HepG2 (cell line): Measurements from ENCODE around the gene EPB41L1. TPM values are rescaled to one million over a fixed set of nuclear protein-coding genes. Genes with fewer than 3 reads are reported as not detected.

Source experiments
- ATAC-seq: fragments of 200-7000 bp; cut with Tn5 transposase; 3 replicates; pipeline ENCODE4 v1.9.1; 2020; ENCODE audit warnings: mild to moderate bottlenecking, moderate library complexity
- BruUV-seq: library from RNA; stranded (reverse); fragments of 400-500 nt; replicated peaks from 2 replicates; lab custom pipeline; 2021; lab: Mats Ljungman, UMichigan
- CTCF ChIA-PET: fragments of 300-600 bp; formaldehyde crosslinking; extraction: SDS; loops from one replicate; lab custom pipeline; 2021; ENCODE audit warnings: low total read pairs, inconsistent platforms, low intra/inter-chr PET ratio; lab: Yijun Ruan, JAX
- POLR2A ChIA-PET: fragments of 350-600 bp; sonication (Branson Sonifier 250); formaldehyde crosslinking; loops from one replicate; lab custom pipeline; 2020; ENCODE audit warnings: antibody characterized with exemption, inconsistent platforms; lab: Yijun Ruan, JAX
- DNase-seq: peaks from one replicate; pipeline ENCODE4 v3.0.0-alpha.2; 2015; ENCODE audit warnings: low spot score
- FAIRE-seq: peaks from 3 replicates; lab custom pipeline; 2011; peaks lifted over from hg19 to GRCh38; lab: Jason Lieb, UNC
- H2AFZ ChIP-seq: one replicate; pipeline ENCODE4 v1.6.1; 2011; ENCODE audit warnings: low read length, inconsistent platforms
- H3K27ac ChIP-seq: fragments of 300-600 bp; 3 replicates; pipeline ENCODE4 v1.8.0; 2011; ENCODE audit warnings: mixed run types, mild to moderate bottlenecking, mixed read lengths, low read length, inconsistent platforms; ENCODE audit not compliant: insufficient read depth; ENCODE audit errors: extremely low read length
- H3K27me3 ChIP-seq, 2 experiments: fragments of 200-600 bp in 1 of 2; 2 replicates in 1 of 2; 3 replicates in 1 of 2; pipeline versions ENCODE4 v1.6.0 to v1.8.0; 2011; ENCODE audit warnings: low read length in 2 of 2, mild to moderate bottlenecking in 2 of 2, moderate library complexity in 2 of 2, inconsistent platforms in 1 of 2; ENCODE audit not compliant: insufficient read depth in 2 of 2, control insufficient read depth in 1 of 2
- H3K36me3 ChIP-seq, 2 experiments: fragments of 200-600 bp in 1 of 2; replicated peaks in 1 of 2; 2 replicates in 1 of 2; 3 replicates in 1 of 2; pipeline versions ENCODE4 v1.5.1 to v1.8.0; 2011; ENCODE audit warnings: low read length in 2 of 2, inconsistent platforms in 1 of 2; ENCODE audit not compliant: insufficient read depth in 2 of 2, control insufficient read depth in 1 of 2
- H3K4me1 ChIP-seq: 2 replicates; pipeline ENCODE4 v1.5.1; 2012; ENCODE audit warnings: low read length, inconsistent platforms; ENCODE audit not compliant: insufficient read depth
- H3K4me2 ChIP-seq: 2 replicates; pipeline ENCODE4 v1.6.0; 2011; ENCODE audit warnings: low read depth, low read length, inconsistent platforms
- H3K4me3 ChIP-seq, 3 experiments: fragments of 200-600 bp in 1 of 3; sonication (generic), shearing (Covaris generic) in 1 of 3; replicated peaks in 1 of 3; 2 replicates each; pipeline ENCODE4 v1.5.1; 2011 to 2016; ENCODE audit warnings: low read length in 3 of 3, inconsistent platforms in 2 of 3, low read depth in 2 of 3, mild to moderate bottlenecking in 2 of 3, control low read depth in 1 of 3, mixed read lengths in 1 of 3; ENCODE audit not compliant: insufficient read depth in 1 of 3
- H3K79me2 ChIP-seq: one replicate; pipeline ENCODE4 v1.6.1; 2011; ENCODE audit warnings: low read length, inconsistent platforms; ENCODE audit not compliant: insufficient read depth
- H3K9ac ChIP-seq: 2 replicates; pipeline ENCODE4 v1.6.0; 2011; ENCODE audit warnings: mild to moderate bottlenecking, low read depth, low read length, inconsistent platforms; ENCODE audit not compliant: insufficient read depth
- H3K9me3 ChIP-seq: 2 replicates; pipeline ENCODE4 v1.5.1; 2012; ENCODE audit warnings: mild to moderate bottlenecking, low read length
- H4K20me1 ChIP-seq: 2 replicates; pipeline ENCODE4 v1.6.0; 2011; ENCODE audit warnings: inconsistent platforms, mild to moderate bottlenecking, low read length, moderate library complexity; ENCODE audit not compliant: insufficient read depth
- ARNTL ChIP-seq: sonication (generic); formaldehyde crosslinking; IDR thresholded peaks from 2 replicates; pipeline ENCODE4 v1.4.0; 2020; ENCODE audit warnings: mild to moderate bottlenecking, missing genetic modification reagents
- CCAR2 ChIP-seq: fragments of 200-400 bp; formaldehyde crosslinking; optimal IDR thresholded peaks from 2 replicates; pipeline ENCODE3; 2018; ENCODE audit warnings: low read depth, mild to moderate bottlenecking, low read length, moderate library complexity
- CHCHD3 ChIP-seq: sonication (generic); formaldehyde crosslinking; IDR thresholded peaks from 2 replicates; pipeline ENCODE4 v1.8.0; 2022; ENCODE audit warnings: mild to moderate bottlenecking, missing genetic modification reagents, moderate library complexity
- CREB3 ChIP-seq: sonication (generic); formaldehyde crosslinking; IDR thresholded peaks from 2 replicates; pipeline ENCODE4 v1.5.0; 2020; ENCODE audit warnings: missing genetic modification reagents
- E2F2 ChIP-seq: sonication (generic); formaldehyde crosslinking; IDR thresholded peaks from 2 replicates; pipeline ENCODE4 v1.4.0; 2020; ENCODE audit warnings: missing genetic modification reagents, borderline replicate concordance
- FOXA3 ChIP-seq: IDR thresholded peaks from 2 replicates; pipeline ENCODE4 v1.6.1; 2016; ENCODE audit warnings: missing genetic modification reagents, missing compliant biosample characterization
- FOXC1 ChIP-seq: sonication (generic); formaldehyde crosslinking; IDR thresholded peaks from 2 replicates; pipeline ENCODE4 v1.8.0; 2022; ENCODE audit warnings: mild to moderate bottlenecking, missing genetic modification reagents, borderline replicate concordance
- HBP1 ChIP-seq: IDR thresholded peaks from 2 replicates; pipeline ENCODE4 v1.6.1; 2016; ENCODE audit warnings: low read depth, control low read depth
- HDAC6 ChIP-seq: fragments of 200-600 bp; sonication (generic); IDR thresholded peaks from 2 replicates; pipeline ENCODE4 v1.7.0; 2017; ENCODE audit warnings: mild to moderate bottlenecking, antibody characterized with exemption, low read length, low read depth
- RCOR2 ChIP-seq: IDR thresholded peaks from 2 replicates; pipeline ENCODE4 v1.6.1; 2016; ENCODE audit warnings: missing biosample characterization, missing genetic modification reagents
- SIX1 ChIP-seq: sonication (generic); formaldehyde crosslinking; IDR thresholded peaks from 2 replicates; pipeline ENCODE4 v1.4.0; 2020; ENCODE audit warnings: missing genetic modification reagents, borderline replicate concordance
- YY1 ChIP-seq: IDR thresholded peaks from 2 replicates; pipeline ENCODE4 v1.6.1; 2011; ENCODE audit warnings: low read length, low read depth, moderate library complexity, mild to moderate bottlenecking; ENCODE audit not compliant: insufficient read depth, insufficient replicate concordance
- ZBTB42 ChIP-seq: sonication (generic); formaldehyde crosslinking; IDR thresholded peaks from 2 replicates; pipeline ENCODE4 v1.5.0; 2020; ENCODE audit warnings: mild to moderate bottlenecking, missing genetic modification reagents
- ZKSCAN5 ChIP-seq: sonication (generic); formaldehyde crosslinking; IDR thresholded peaks from 2 replicates; pipeline ENCODE4 v1.5.1; 2020; ENCODE audit warnings: mild to moderate bottlenecking, missing genetic modification reagents
- ZMYM2 ChIP-seq: sonication (generic); formaldehyde crosslinking; IDR thresholded peaks from 2 replicates; pipeline ENCODE4 v1.8.0; 2022; ENCODE audit warnings: mild to moderate bottlenecking, missing genetic modification reagents
- ZMYM3 ChIP-seq: sonication (generic); formaldehyde crosslinking; IDR thresholded peaks from 2 replicates; pipeline ENCODE4 v1.5.1; 2020; ENCODE audit warnings: mild to moderate bottlenecking, missing genetic modification reagents
- ZNF121 ChIP-seq: sonication (generic); formaldehyde crosslinking; IDR thresholded peaks from 2 replicates; pipeline ENCODE4 v1.5.0; 2020; ENCODE audit warnings: mild to moderate bottlenecking, missing genetic modification reagents
- ZNF296 ChIP-seq: sonication (generic); formaldehyde crosslinking; conservative IDR thresholded peaks from 2 replicates; pipeline ENCODE4 v1.5.0; 2020; ENCODE audit warnings: mild to moderate bottlenecking, missing genetic modification reagents
- ZNF367 ChIP-seq: sonication (generic); formaldehyde crosslinking; IDR thresholded peaks from 2 replicates; pipeline ENCODE4 v1.4.0; 2020; ENCODE audit warnings: missing genetic modification reagents, borderline replicate concordance
- ZNF484 ChIP-seq: sonication (generic); formaldehyde crosslinking; IDR thresholded peaks from 2 replicates; pipeline ENCODE4 v1.5.1; 2020; ENCODE audit warnings: mild to moderate bottlenecking, low read depth, missing genetic modification reagents, borderline replicate concordance
- ZNF7 ChIP-seq: IDR thresholded peaks from 2 replicates; pipeline ENCODE4 v1.6.1; 2016; ENCODE audit warnings: missing biosample characterization, missing genetic modification reagents
- WGBS: methylation state at CpG from one replicate; pipeline ENCODE4 v1.1.6; 2017; ENCODE audit warnings: low lambda C conversion rate; 5-methylcytosine and 5-hydroxymethylcytosine counted together
- in situ Hi-C: cut with HindIII; loops from 2 replicates; pipeline ENCODE4 v1.10.0; 2017; ENCODE audit warnings: low pct_unique_long_range_greater_than_20kb; ENCODE audit not compliant: extremely low pct_ligation_motif_present
- intact Hi-C: fragments of 100-400 bp; cut with micrococcal nuclease; formaldehyde crosslinking; loops from one replicate; pipeline ENCODE4 v1.10.0; 2022; ENCODE audit not compliant: unreplicated experiment
- polyA plus RNA-seq, 8 experiments: library from polyadenylated mRNA; depleted of rRNA in 3 of 8; stranded (reverse) in 7 of 8; unstranded in 1 of 8; fragments of >200 nt; fragmentation: Illumina TruSeq in 4 of 8; extraction: Trizol in 4 of 8; gene quantifications; 2 replicates each; pipeline versions ENCODE4 v1.2.1 to v1.2.3, GENCODE V29; 2011 to 2016; ENCODE audit warnings: low read depth in 4 of 8, missing spikeins in 1 of 8, mixed read lengths in 1 of 8; ENCODE audit not compliant: insufficient read depth in 1 of 8
- total RNA-seq, 5 experiments: library from RNA; depleted of rRNA; stranded (reverse); fragments of >200 nt; fragmentation: Illumina TruSeq; extraction: Trizol; gene quantifications; 2 replicates each; pipeline ENCODE4 v1.2.3, GENCODE V29; 2016; ENCODE audit warnings: low read depth in 1 of 5

The EPB41L1 gene
- total and polyA plus RNA-seq, 2 of the 13 experiments (the other 11 are each of a cell fraction or from before 2014, with no cell fraction given), result 16.7 to 39.0 TPM

DNA sequence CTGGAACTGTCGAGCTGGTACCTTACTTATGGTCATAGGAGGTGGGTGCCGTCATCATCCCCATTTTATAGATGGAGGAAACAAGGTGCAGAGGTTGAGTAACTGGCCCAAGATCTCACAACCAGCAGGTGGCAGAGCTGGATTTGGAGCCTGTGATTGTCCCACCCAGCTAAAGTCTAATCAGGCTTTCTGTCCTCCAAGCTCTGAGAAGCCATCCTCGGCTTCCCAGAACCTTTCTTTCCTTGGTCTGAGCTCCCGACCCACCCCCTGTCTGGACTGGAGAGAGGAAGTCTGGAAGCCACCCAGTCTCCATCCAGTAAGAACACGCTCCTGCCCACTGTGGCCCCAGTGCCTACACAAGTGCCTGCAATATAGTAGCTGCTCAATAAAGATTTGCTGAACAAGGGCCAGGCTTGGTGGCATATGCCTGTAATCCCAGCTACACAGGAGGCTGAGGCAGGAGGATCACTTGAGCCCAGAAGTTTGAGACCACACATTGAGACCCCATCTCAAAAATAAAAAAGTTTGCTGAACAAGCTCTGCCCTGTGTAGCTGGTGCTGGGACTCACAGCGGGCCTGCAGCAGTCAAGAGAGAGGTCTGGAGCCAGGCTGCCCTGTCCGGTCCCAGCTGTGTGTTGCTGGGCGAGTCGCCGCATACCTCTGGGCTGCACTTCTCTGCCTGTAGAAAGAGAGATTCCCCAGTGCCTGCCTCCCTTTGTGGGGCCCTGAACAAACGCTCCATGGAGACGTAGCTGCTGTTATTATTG lies 119.1 kb downstream of the EPB41L1 start:
- 47% methylated on average over 8 of the region's 12 CpGs for WGBS
- in situ Hi-C loops, result no loop called here
- FAIRE-seq (no peak), DNase-seq (no peak), ATAC-seq (no peak; the same call in 2 of the 3 replicates)
- H3K4me2 ChIP-seq, result no peak overlapping the region
- H3K9ac ChIP-seq, result no peak overlapping the region
- H4K20me1 ChIP-seq, result no peaks in the 10 kb centered on the region
- intact Hi-C loops, result loop anchor here (10.0 kb wide), 1 partner anchor 121 kb away; no protein-coding TSS in a partner anchor
- ChIA-PET CTCF (interaction anchor here (0.7 to 1.2 kb wide), 2 partner anchors 126 to 166 kb away, joined by 4 to 5 read pairs; no protein-coding TSS in a partner anchor), POLR2A (interaction anchor here (1.1 kb wide), 1 partner anchor 37 kb away, joined by 3 read pairs; no protein-coding TSS in a partner anchor)
- peaks cover 0 to 27% of the 10 kb centered on the region in 2 experiments; a peak in 4 of 5 replicates for H3K27me3 ChIP-seq
- no peaks in the 10 kb centered on the region for H3K9me3 ChIP-seq
- peaks cover 3% of the 10 kb centered on the region for H3K79me2 ChIP-seq
- H3K27ac ChIP-seq, result no peak overlapping the region
- no peaks in the 10 kb centered on the region for H3K36me3 ChIP-seq
- H3K4me3 ChIP-seq, result no peak overlapping the region
- no peak overlapping the region for H2AFZ ChIP-seq
- peaks cover 30% of the 10 kb centered on the region for H3K4me1 ChIP-seq
- BruUV-seq, result no TSS peak
- TF ChIP-seq ZMYM3 (CRISPR knock-in tag) (peak; percentile 55; the same call in 1 of the 2 replicates), ARNTL (CRISPR knock-in tag) (no peak), ZMYM2 (CRISPR knock-in tag) (peak; percentile 67; the same call in 1 of the 2 replicates), ZBTB42 (no peak), ZNF296 (CRISPR knock-in tag) (0 out of 2 replicates have a peak, but pooled peaks have one; percentile 60), SIX1 (CRISPR knock-in tag) (no peak), ZNF121 (CRISPR knock-in tag) (no peak), HBP1 (CRISPR knock-in tag) (no peak), FOXC1 (CRISPR knock-in tag) (no peak), CREB3 (CRISPR knock-in tag) (no peak), CCAR2 (no peak), ZKSCAN5 (CRISPR knock-in tag) (no peak), E2F2 (CRISPR knock-in tag) (no peak), RCOR2 (CRISPR knock-in tag) (no peak), ZNF7 (no peak), ZNF484 (CRISPR knock-in tag) (no peak), ZNF367 (CRISPR knock-in tag) (no peak), HDAC6 (no peak), YY1 (no peak), FOXA3 (CRISPR knock-in tag) (no peak), CHCHD3 (CRISPR knock-in tag) (no peak)
